H1 (cell line): Measurements from ENCODE around the gene RPL32. TPM values are rescaled to one million over a fixed set of nuclear protein-coding genes. Genes with fewer than 3 reads are reported as not detected.

ENCODE experiments used
- MAX ChIP-seq: IDR thresholded peaks from 2 replicates; pipeline ENCODE4 v1.6.1; 2012; ENCODE audit warnings: inconsistent platforms
- SIX5 ChIP-seq: IDR thresholded peaks from 2 replicates; pipeline ENCODE4 v1.6.1; 2011; ENCODE audit warnings: mild to moderate bottlenecking, low read depth, low read length
- polyA plus RNA-seq, 7 experiments: library from polyadenylated mRNA; depleted of rRNA in 3 of 7; stranded (reverse) in 5 of 7; unstranded in 2 of 7; fragments of >200 nt in 5 of 7; fragments of 200-250 nt in 2 of 7; gene quantifications; 1 replicate in 5 of 7; 2 replicates in 1 of 7; 4 replicates in 1 of 7; pipeline versions ENCODE4 v1.2.1 to v1.2.3, GENCODE V29; 2011 to 2013; ENCODE audit warnings: missing spikeins in 2 of 7, mixed read lengths in 2 of 7
- total RNA-seq: library from RNA; stranded (reverse); fragmentation: NEBNext Ultra II Directional; extraction: Animal tissue kit (Norgen Biotek cat#: 25700); gene quantifications from 2 replicates; pipeline ENCODE4 v1.2.1, GENCODE V29; 2021

RPL32 gene
- total and polyA plus RNA-seq, 2 of the 8 experiments (the other 6 are each of a cell fraction or from before 2014, with no cell fraction given), result 1,443 to 2,043 TPM

GRCh38 chr3:12884186-12884680 lies 42.9 kb upstream of the RPL32 start (continued):
- TF ChIP-seq MAX (peak; percentile 73), SIX5 (no peak)
